BLaER1 treated with 17β-estradiol and CSF1 and Interleukin-3, amounts not matched to agents 10 nM and 100 nM (cell line): ENCODE results near the gene C15orf39.
"Not testable (repeated sequence)": the region's sequence is repeated elsewhere in the genome, so short reads cannot be mapped to it uniquely, and the experiment has no call there.

Experiments used
- H3K27ac ChIP-seq, 11 experiments: shearing (Covaris generic); formaldehyde crosslinking; 2 replicates each; pipeline ENCODE4 v1.8.1; 2022
- H3K27me3 ChIP-seq, 11 experiments: shearing (Covaris generic); formaldehyde crosslinking; 2 replicates each; pipeline ENCODE4 v1.8.1; 2022
- H3K36me3 ChIP-seq, 11 experiments: shearing (Covaris generic); formaldehyde crosslinking; 2 replicates each; pipeline ENCODE4 v1.8.1; 2022
- H3K4me1 ChIP-seq, 10 experiments: shearing (Covaris generic); formaldehyde crosslinking; 2 replicates each; pipeline ENCODE4 v1.8.1; 2022
- H3K4me2 ChIP-seq, 11 experiments: shearing (Covaris generic); formaldehyde crosslinking; 2 replicates each; pipeline ENCODE4 v1.8.1; 2022
- H3K4me3 ChIP-seq, 10 experiments: shearing (Covaris generic); formaldehyde crosslinking; 2 replicates each; pipeline ENCODE4 v1.8.1; 2022
- H3K9ac ChIP-seq, 11 experiments: shearing (Covaris generic); formaldehyde crosslinking; 2 replicates each; pipeline ENCODE4 v1.8.1; 2022
- H3K9me3 ChIP-seq, 11 experiments: shearing (Covaris generic); formaldehyde crosslinking; replicated peaks in 1 of 11; 2 replicates each; pipeline ENCODE4 v1.8.1; 2022
- H4K20me1 ChIP-seq, 11 experiments: shearing (Covaris generic); formaldehyde crosslinking; 2 replicates each; pipeline ENCODE4 v1.8.1; 2022
- Cebpa-rat ChIP-seq, 11 experiments: shearing (Covaris generic); IDR thresholded peaks; 2 replicates each; pipeline ENCODE4 v1.8.1; 2022

Gene C15orf39

GRCh38 chr15:75225951-75226732 lies 24.5 kb downstream of the C15orf39 start:
- Histone ChIP-seq H4K20me1 (no peaks in the 10 kb centered on the region), H3K4me1 (peaks cover 17 to 26% (median 20%) of the 10 kb centered on the region in 10 experiments), H3K9me3 (no peaks in the 10 kb centered on the region), H3K9ac (no peak overlapping the region), H3K4me3 (no peak overlapping the region), H3K36me3 (no peaks in the 10 kb centered on the region), H3K27me3 (no peaks in the 10 kb centered on the region), H3K4me2 (no peak overlapping the region), H3K27ac (no peak overlapping the region)
- no peak for TF ChIP-seq Cebpa-rat (IDR thresholded peaks at IDR 0.05)

GRCh38 chr15:75227112-75227511 lies 25.4 kb downstream of the C15orf39 start:
- H3K4me1 ChIP-seq = peaks cover 17 to 33% (median 27%) of the 10 kb centered on the region in 10 experiments
- not testable (repeated sequence) for H3K27me3 ChIP-seq, H4K20me1 ChIP-seq, H3K9ac ChIP-seq, H3K36me3 ChIP-seq, H3K4me3 ChIP-seq, H3K27ac ChIP-seq, H3K9me3 ChIP-seq, H3K4me2 ChIP-seq

GRCh38 chr15:75227663-75228280 lies 26.1 kb downstream of the C15orf39 start:
- H3K36me3 ChIP-seq = no peaks in the 10 kb centered on the region
- H3K27me3 ChIP-seq = no peaks in the 10 kb centered on the region
- no peak overlapping the region for H3K4me2 ChIP-seq
- no peaks in the 10 kb centered on the region for H4K20me1 ChIP-seq
- TF ChIP-seq Cebpa-rat (IDR thresholded peaks at IDR 0.05) = no peak
- H3K4me1 ChIP-seq = peaks cover 17 to 33% (median 27%) of the 10 kb centered on the region in 10 experiments
- no peak overlapping the region for H3K4me3 ChIP-seq
- no peak overlapping the region for H3K27ac ChIP-seq
- H3K9ac ChIP-seq = no peak overlapping the region
- H3K9me3 ChIP-seq = no peaks in the 10 kb centered on the region

- H3K4me3 ChIP-seq = no peak overlapping the region
- no peaks in the 10 kb centered on the region for H3K9me3 ChIP-seq
- no peak overlapping the region for H3K27ac ChIP-seq
- H3K36me3 ChIP-seq = no peaks in the 10 kb centered on the region
- H3K9ac ChIP-seq = no peak overlapping the region
- TF ChIP-seq Cebpa-rat (IDR thresholded peaks at IDR 0.05) = no peak
- H4K20me1 ChIP-seq = no peaks in the 10 kb centered on the region
- no peaks in the 10 kb centered on the region for H3K27me3 ChIP-seq
- no peak overlapping the region for H3K4me2 ChIP-seq
- peaks cover 17 to 33% (median 27%) of the 10 kb centered on the region in 10 experiments for H3K4me1 ChIP-seq
Observed at GRCh38 chr15:75228787-75229186, 27.1 kb downstream of the C15orf39 start.

- no peak for TF ChIP-seq Cebpa-rat (IDR thresholded peaks at IDR 0.05)
- Histone ChIP-seq H4K20me1 (no peaks in the 10 kb centered on the region), H3K27ac (peak overlapping the region in 5 of 11 experiments; percentile 11 to 29 (median 23); a peak in 4 of 22 replicates), H3K9me3 (no peaks in the 10 kb centered on the region), H3K4me2 (peak overlapping the region; percentile 33 to 73 (median 64)), H3K36me3 (no peaks in the 10 kb centered on the region), H3K4me1 (peaks cover 17 to 33% (median 27%) of the 10 kb centered on the region in 10 experiments), H3K9ac (no peak overlapping the region; a peak in 2 of 22 replicates), H3K27me3 (no peaks in the 10 kb centered on the region), H3K4me3 (no peak overlapping the region)
Observed at GRCh38 chr15:75229191-75230015, 27.7 kb downstream of the C15orf39 start.

- no peak for TF ChIP-seq Cebpa-rat (IDR thresholded peaks at IDR 0.05)
- H3K4me3 ChIP-seq = no peak overlapping the region
- H3K36me3 ChIP-seq = no peaks in the 10 kb centered on the region
- H3K4me2 ChIP-seq = peak overlapping the region; percentile 33 to 73 (median 64)
- no peaks in the 10 kb centered on the region for H4K20me1 ChIP-seq
- no peaks in the 10 kb centered on the region for H3K27me3 ChIP-seq
- H3K4me1 ChIP-seq = peaks cover 17 to 32% (median 27%) of the 10 kb centered on the region in 10 experiments
- H3K27ac ChIP-seq = peak overlapping the region in 6 of 11 experiments; percentile 11 to 29 (median 21); a peak in 6 of 22 replicates
- H3K9me3 ChIP-seq = no peaks in the 10 kb centered on the region
- peak overlapping the region in 1 of 11 experiments; percentile 1; a peak in 3 of 22 replicates for H3K9ac ChIP-seq
Observed at GRCh38 chr15:75230016-75230343, 28.3 kb downstream of the C15orf39 start.

GRCh38 chr15:75230551-75231371 lies 29.1 kb downstream of the C15orf39 start:
- Histone ChIP-seq H3K27me3 (no peaks in the 10 kb centered on the region), H3K4me1 (peaks cover 17 to 31% (median 26%) of the 10 kb centered on the region in 10 experiments), H4K20me1 (no peaks in the 10 kb centered on the region; a peak in 1 of 22 replicates), H3K4me2 (peak overlapping the region; percentile 33 to 73 (median 64)), H3K27ac (peak overlapping the region in 6 of 11 experiments; percentile 11 to 39 (median 24); a peak in 8 of 22 replicates), H3K9me3 (no peaks in the 10 kb centered on the region), H3K36me3 (no peaks in the 10 kb centered on the region), H3K9ac (peak overlapping the region in 1 of 11 experiments; percentile 1; a peak in 2 of 22 replicates), H3K4me3 (no peak overlapping the region)
- TF ChIP-seq Cebpa-rat (IDR thresholded peaks at IDR 0.05) = no peak

GRCh38 chr15:75231836-75232235 lies 30.2 kb downstream of the C15orf39 start:
- TF ChIP-seq Cebpa-rat (IDR thresholded peaks at IDR 0.05) = no peak
- H3K4me2 ChIP-seq = peak overlapping the region in 3 of 11 experiments; percentile 2 to 73 (median 60); a peak in 1 of 22 replicates
- peaks cover 17 to 31% (median 26%) of the 10 kb centered on the region in 10 experiments for H3K4me1 ChIP-seq
- no peak overlapping the region for H3K9ac ChIP-seq
- no peaks in the 10 kb centered on the region for H3K9me3 ChIP-seq
- H3K27ac ChIP-seq = no peak overlapping the region
- H3K27me3 ChIP-seq = no peaks in the 10 kb centered on the region
- no peak overlapping the region for H3K4me3 ChIP-seq
- no peaks in the 10 kb centered on the region for H3K36me3 ChIP-seq
- H4K20me1 ChIP-seq = no peaks in the 10 kb centered on the region; a peak in 1 of 22 replicates
